22Rv1 (cell line): ENCODE data around the gene DUSP14.

Experiments used
- CTCF ChIP-seq: fragments of 450-650 bp; IDR thresholded peaks from 2 replicates; pipeline ENCODE4 v1.5.1; 2017; ENCODE audit warnings: mild to moderate bottlenecking
- ZFX ChIP-seq: fragments of 450-650 bp; IDR thresholded peaks from 2 replicates; pipeline ENCODE4 v1.6.1; 2017; ENCODE audit warnings: antibody characterized with exemption, borderline replicate concordance

GRCh38 chr17:37510056-37510455, 20.4 kb downstream of the DUSP14 start:
- TF ChIP-seq CTCF, result no peak
- no peak for TF ChIP-seq ZFX
